ENCODE results near the gene ANAPC16.

DNA sequence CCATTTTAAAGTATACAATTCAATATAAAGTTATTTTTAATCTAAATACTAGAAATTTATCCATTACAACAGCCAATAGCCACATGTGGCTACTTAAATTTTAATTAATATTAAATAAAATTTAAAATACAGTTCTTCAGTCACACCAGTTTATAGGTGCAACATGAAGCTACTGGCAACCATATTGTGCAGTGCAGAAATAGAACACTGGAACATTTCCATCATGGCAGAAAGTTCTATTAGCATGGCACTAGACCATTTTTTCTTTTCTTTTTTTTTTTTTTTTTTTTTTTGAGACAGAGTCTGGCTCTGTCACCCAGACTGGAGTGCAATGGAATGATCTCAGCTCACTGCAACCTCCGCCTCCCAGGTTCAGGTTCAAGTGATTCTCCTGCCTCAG is 5.5 kb downstream of the ANAPC16 start:
- TF ChIP-seq, protein P1, sequence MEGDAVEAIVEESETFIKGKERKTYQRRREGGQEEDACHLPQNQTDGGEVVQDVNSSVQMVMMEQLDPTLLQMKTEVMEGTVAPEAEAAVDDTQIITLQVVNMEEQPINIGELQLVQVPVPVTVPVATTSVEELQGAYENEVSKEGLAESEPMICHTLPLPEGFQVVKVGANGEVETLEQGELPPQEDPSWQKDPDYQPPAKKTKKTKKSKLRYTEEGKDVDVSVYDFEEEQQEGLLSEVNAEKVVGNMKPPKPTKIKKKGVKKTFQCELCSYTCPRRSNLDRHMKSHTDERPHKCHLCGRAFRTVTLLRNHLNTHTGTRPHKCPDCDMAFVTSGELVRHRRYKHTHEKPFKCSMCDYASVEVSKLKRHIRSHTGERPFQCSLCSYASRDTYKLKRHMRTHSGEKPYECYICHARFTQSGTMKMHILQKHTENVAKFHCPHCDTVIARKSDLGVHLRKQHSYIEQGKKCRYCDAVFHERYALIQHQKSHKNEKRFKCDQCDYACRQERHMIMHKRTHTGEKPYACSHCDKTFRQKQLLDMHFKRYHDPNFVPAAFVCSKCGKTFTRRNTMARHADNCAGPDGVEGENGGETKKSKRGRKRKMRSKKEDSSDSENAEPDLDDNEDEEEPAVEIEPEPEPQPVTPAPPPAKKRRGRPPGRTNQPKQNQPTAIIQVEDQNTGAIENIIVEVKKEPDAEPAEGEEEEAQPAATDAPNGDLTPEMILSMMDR (IDR thresholded peaks at IDR 0.05): no peak
- TF ChIP-seq POLR2A (IDR thresholded peaks at IDR 0.05): no peak
